GM12891 (cell line): ENCODE measurements around the gene MFAP2.

Source experiments
- PAX5 ChIP-seq: IDR thresholded peaks from 2 replicates; pipeline ENCODE4 v1.6.1; 2011; ENCODE audit warnings: low read length, moderate library complexity, mild to moderate bottlenecking; ENCODE audit not compliant: insufficient read depth, severe bottlenecking
- POLR2A ChIP-seq: IDR thresholded peaks from 2 replicates; pipeline ENCODE4 v1.6.1; 2011; ENCODE audit warnings: low read depth, low read length, control low read depth
- POLR2AphosphoS5 ChIP-seq: IDR thresholded peaks from 2 replicates; pipeline ENCODE4 v1.6.1; 2011; ENCODE audit warnings: low read depth, low read length, control low read depth
- POU2F2 ChIP-seq: IDR thresholded peaks from 2 replicates; pipeline ENCODE4 v1.6.1; 2011; ENCODE audit warnings: low read depth, mild to moderate bottlenecking, control low read depth, low read length, moderate library complexity
- SPI1 ChIP-seq: IDR thresholded peaks from 2 replicates; pipeline ENCODE4 v1.6.1; 2011; ENCODE audit warnings: low read depth, low read length, control low read depth
- TAF1 ChIP-seq: IDR thresholded peaks from 2 replicates; pipeline ENCODE4 v1.6.1; 2011; ENCODE audit warnings: low read depth, low read length, control low read depth

DNA sequence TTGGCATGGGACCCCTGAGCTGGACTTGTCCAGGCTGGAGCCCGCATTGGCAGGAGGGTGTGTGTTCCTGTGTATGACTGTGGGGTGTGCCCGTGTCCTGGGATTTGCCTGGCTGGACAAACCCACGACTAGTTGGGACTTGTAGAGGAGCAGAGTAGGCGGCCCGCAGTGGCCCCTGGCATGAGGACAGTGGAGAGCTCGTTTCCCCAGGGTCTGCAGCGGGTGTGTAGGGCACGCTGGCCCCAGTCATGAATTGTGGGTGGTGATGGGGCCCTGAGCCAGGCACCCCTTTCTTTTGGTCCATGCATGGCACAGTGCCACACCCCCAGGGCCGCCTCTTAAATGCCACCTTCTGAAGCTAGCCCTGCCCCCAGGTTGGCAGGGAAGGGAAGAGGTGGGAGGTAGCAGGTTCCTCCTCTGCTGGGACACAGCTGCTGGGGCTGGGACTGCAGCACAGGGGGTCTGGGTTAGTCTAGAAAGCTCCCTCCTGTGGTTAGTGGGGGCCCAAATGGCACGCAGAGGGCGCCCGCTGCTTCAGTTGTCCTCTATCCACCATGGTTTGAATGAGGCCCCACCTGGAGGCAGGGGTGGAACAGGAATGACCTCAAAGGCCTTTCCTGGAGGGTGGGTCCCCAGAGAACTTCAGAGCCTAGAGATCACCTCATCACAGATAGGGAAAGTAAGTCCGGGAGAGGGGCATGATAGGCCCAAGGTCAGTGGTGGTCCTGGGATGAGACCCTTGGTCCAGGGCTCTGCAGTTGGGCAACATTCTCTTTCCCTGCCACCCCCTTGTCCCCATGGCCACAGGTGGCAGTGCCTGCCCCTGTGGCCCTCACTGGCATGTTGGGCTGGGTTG, 54.6 kb downstream of the MFAP2 start:
- TF ChIP-seq TAF1 (no peak), POLR2A (no peak), POU2F2 (no peak), POLR2AphosphoS5 (no peak), PAX5 (no peak), SPI1 (no peak)
